ENCODE data around the gene CABP7. TPM values are rescaled to one million over a fixed set of nuclear protein-coding genes. Genes with fewer than 3 reads are reported as not detected.
A peak's percentile ranks its signal among the peaks of the same experiment; 100 is the strongest.

The CABP7 gene
- polyA plus RNA-seq, 6 donors from 2014 or later, result 0.08 to 0.11 (median 0.10) TPM; not detected in 2

GRCh38 chr22:29734838-29735237 lies 15.0 kb downstream of the CABP7 start:
- DNase-seq (no peak), ATAC-seq (ENCODE audit: low read depth in 2 of 2) (no peak)
- Mint-ChIP-seq H3K27ac (peak overlapping the region in 1 of 6 donors; percentile 67), H3K4me1 (peaks cover 8 to 15% (median 9%) of the 10 kb centered on the region in 3 donors), H3K9me3 (no peaks in the 10 kb centered on the region), H3K36me3 (peaks cover 8 to 10% of the 10 kb centered on the region in 2 donors), H3K27me3 (no peaks in the 10 kb centered on the region), H3K4me3 (no peak overlapping the region)

GRCh38 chr22:29735416-29735815 lies 15.6 kb downstream of the CABP7 start:
- no peak for ATAC-seq (ENCODE audit: low read depth in 2 of 2)
- Mint-ChIP-seq H3K4me1 (peaks cover 8 to 15% (median 9%) of the 10 kb centered on the region in 3 donors), H3K27me3 (no peaks in the 10 kb centered on the region), H3K36me3 (peaks cover 8 to 10% of the 10 kb centered on the region in 2 donors), H3K27ac (peak overlapping the region in 1 of 6 donors; percentile 56), H3K9me3 (no peaks in the 10 kb centered on the region), H3K4me3 (no peak overlapping the region)
- no peak for DNase-seq

- no peak for DNase-seq
- ATAC-seq (ENCODE audit: low read depth in 2 of 2), result no peak
Measured at GRCh38 chr22:29737251-29738117, 17.7 kb downstream of the CABP7 start.

DNA sequence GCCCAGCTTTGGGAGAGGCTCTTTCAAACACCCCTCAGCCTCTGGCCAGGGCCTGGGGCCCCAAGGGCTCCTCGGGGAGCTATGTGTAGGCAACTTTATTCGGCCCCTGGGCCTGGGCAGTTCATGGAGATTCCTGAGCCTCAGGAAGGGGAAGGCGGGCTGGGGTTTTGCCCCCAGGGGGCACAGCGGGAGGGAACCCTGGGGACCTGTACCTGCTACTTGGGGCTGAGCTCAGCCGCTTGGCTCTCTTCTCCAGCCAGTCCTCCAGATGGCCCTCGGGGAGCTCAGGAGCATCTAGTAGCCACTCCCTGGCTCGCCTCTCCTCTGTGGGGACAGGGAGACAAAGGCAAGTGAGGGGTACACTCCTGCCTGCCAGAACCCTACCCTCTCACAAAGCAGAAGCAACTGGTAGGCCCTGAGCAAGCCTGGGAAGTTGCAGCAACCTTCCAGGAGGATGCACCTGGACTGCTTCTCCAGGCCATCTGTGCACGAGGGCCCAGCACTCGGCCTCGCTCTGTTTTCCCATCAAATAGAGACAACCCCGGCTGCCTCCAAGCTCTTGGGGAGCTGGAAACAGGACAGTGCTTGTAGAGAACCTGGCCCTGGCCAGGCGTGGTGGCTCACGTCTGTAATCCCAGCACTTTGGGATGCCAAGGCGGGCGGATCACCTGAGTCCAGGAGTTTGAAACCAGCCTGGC lies 18.5 kb downstream of the CABP7 start:
- no peaks in the 10 kb centered on the region for H3K27me3 Mint-ChIP-seq
- H3K9me3 Mint-ChIP-seq, result no peaks in the 10 kb centered on the region
- H3K4me3 Mint-ChIP-seq, result no peak overlapping the region
- peaks cover 10 to 21% of the 10 kb centered on the region in 2 donors for H3K36me3 Mint-ChIP-seq
- no peak for DNase-seq
- peaks cover 8 to 15% (median 9%) of the 10 kb centered on the region in 3 donors for H3K4me1 Mint-ChIP-seq
- H3K27ac Mint-ChIP-seq, result no peak overlapping the region
- ATAC-seq (ENCODE audit: low read depth in 2 of 2), result no peak

More at GRCh38 chr22:29737251-29738117, 17.7 kb downstream of the CABP7 start:
- H3K4me3 Mint-ChIP-seq, result no peak overlapping the region
- H3K27me3 Mint-ChIP-seq, result no peaks in the 10 kb centered on the region
- no peak overlapping the region for H3K27ac Mint-ChIP-seq
- H3K4me1 Mint-ChIP-seq, result peaks cover 8 to 15% (median 9%) of the 10 kb centered on the region in 3 donors
- no peaks in the 10 kb centered on the region for H3K9me3 Mint-ChIP-seq
- H3K36me3 Mint-ChIP-seq, result peaks cover 10 to 21% of the 10 kb centered on the region in 2 donors

DNA sequence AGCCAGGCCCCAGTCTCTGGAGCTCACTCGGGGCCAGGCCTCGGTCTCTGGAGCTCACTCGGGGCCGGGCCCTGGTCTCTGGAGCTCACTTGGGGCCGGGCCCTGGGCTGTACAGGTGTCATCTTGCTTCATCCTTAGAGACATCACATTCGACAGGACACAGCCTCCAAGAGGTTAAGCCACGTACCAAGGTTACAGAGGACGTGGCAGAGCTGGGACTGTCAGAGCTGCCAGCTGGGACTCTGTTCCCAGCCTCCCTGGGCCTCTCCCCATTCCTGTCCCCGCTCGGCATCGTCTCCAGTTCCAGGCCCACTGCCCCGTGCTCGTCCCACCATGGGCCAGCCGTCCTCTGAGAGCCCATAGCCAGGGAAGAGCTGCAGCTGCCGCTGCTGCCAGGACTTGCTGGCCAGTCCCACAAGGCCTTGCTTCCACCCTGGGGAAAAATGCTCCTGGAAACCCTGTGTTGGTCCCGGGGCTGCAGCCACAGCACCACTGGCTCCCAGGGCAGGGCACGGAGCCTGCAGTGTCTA lies 19.6 kb downstream of the CABP7 start:
- DNase-seq (no peak), ATAC-seq (ENCODE audit: low read depth in 2 of 2) (no peak)
- Mint-ChIP-seq H3K27me3 (no peaks in the 10 kb centered on the region), H3K9me3 (no peaks in the 10 kb centered on the region), H3K27ac (no peak overlapping the region), H3K36me3 (peaks cover 10 to 21% of the 10 kb centered on the region in 2 donors), H3K4me3 (no peak overlapping the region), H3K4me1 (peaks cover 1 to 8% (median 2%) of the 10 kb centered on the region in 3 donors)

DNA sequence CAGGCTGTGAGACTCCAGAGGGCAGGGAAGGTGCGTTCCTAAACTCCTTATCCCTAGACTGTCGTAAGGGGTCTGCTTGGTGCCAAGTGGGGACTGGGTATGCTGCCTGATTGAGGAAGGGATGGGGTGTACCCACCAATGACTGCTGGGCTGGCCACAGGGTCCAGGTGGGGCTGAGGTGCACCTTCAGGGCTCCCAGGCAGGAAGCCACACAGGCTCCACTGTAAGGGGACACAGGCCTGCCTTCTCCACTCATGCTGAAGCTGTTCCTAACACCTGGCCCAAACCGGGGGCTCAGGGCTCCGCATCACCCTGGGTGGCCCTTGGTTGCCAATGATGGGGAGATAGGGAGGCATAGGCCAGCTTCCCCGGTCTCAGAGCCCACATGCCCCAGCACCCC lies 20.4 kb downstream of the CABP7 start:
- no peaks in the 10 kb centered on the region for H3K9me3 Mint-ChIP-seq
- no peak overlapping the region for H3K4me3 Mint-ChIP-seq
- ATAC-seq (ENCODE audit: low read depth in 2 of 2) (no peak), DNase-seq (no peak)
- H3K36me3 Mint-ChIP-seq, result peaks cover 14 to 21% of the 10 kb centered on the region in 2 donors
- no peaks in the 10 kb centered on the region for H3K27me3 Mint-ChIP-seq
- H3K27ac Mint-ChIP-seq, result no peak overlapping the region
- H3K4me1 Mint-ChIP-seq, result no peaks in the 10 kb centered on the region

DNA sequence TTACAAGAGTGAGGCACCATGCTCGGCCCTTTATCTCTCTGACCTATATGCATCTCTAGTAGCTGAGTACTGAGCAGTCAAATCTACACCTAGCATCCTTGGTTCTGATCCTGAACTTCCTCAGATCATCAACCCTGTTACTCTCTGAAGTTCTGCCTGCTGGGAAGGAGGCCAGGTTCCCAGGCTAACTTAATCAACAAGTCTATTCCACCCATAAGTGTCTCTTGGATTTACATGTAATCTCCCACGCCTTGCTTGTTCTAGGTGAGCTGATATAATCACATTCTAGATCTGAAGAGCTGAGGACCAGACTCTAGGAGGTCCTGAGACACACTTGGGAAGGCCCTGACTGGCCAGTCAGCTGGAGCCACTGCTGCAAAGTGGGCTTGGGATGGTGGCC lies 22.1 kb downstream of the CABP7 start:
- H3K27ac Mint-ChIP-seq, result no peak overlapping the region
- no peak for ATAC-seq (ENCODE audit: low read depth in 2 of 2)

DNA sequence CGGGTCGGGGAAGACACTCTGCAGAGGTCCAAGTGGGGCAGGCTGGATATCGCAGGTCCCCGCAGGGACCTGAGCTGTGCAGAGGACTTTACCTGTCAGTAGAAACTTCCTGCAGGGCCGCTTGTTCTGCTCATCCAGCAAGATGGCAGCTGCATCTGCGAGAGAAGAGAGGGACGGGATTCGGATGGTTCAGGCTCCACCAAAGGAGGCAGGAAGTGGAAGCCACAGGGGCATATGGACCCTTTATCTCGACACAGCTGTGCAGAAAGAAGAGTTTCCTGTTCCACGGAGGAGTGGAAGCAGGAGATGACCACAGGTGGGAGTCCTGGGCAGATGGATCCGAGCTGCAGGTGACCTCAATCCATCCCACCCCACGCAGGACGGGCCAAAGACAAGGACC lies 22.5 kb downstream of the CABP7 start:
- Mint-ChIP-seq H3K4me3 (no peak overlapping the region), H3K9me3 (no peaks in the 10 kb centered on the region), H3K36me3 (peaks cover 18 to 21% of the 10 kb centered on the region in 2 donors), H3K27ac (no peak overlapping the region), H3K27me3 (no peaks in the 10 kb centered on the region), H3K4me1 (no peaks in the 10 kb centered on the region)
- no peak for DNase-seq
- no peak for ATAC-seq (ENCODE audit: low read depth in 2 of 2)

More for the DNA sequence above, 22.1 kb downstream of the CABP7 start:
- Mint-ChIP-seq H3K4me1 (no peaks in the 10 kb centered on the region), H3K4me3 (no peak overlapping the region), H3K36me3 (peaks cover 21 to 22% of the 10 kb centered on the region in 2 donors), H3K9me3 (no peaks in the 10 kb centered on the region), H3K27me3 (no peaks in the 10 kb centered on the region)
- no peak for DNase-seq

GRCh38 chr22:29744902-29745301 lies 25.1 kb downstream of the CABP7 start:
- Mint-ChIP-seq H3K27ac (no peak overlapping the region), H3K36me3 (peaks cover 13 to 26% of the 10 kb centered on the region in 2 donors), H3K27me3 (no peaks in the 10 kb centered on the region), H3K9me3 (no peaks in the 10 kb centered on the region), H3K4me3 (no peak overlapping the region), H3K4me1 (peaks cover 0 to 6% (median 0%) of the 10 kb centered on the region in 3 donors)
- ATAC-seq (ENCODE audit: low read depth in 2 of 2) (no peak), DNase-seq (no peak)

DNA sequence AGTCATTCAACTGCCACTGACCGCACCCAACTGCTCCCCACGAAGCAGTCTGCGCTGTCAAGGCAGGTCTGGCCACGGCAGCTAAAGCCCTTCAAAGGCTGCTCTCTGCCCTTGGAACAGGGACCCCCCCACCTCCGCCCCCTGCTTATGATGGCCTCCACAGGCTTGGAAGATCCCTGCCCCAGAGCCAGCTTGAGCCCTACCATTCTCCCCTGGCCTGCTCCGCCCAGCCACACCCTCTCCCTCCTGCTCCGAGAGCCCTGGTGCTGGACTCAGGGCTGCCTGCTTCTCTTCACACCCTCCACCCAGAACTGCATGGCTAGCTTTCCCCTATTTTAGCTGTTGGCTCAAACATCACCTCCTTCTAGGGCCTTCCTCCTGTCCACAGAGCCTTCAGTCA lies 28.0 kb downstream of the CABP7 start:
- H3K4me1 Mint-ChIP-seq, result peaks cover 0 to 7% (median 6%) of the 10 kb centered on the region in 3 donors
- ATAC-seq (ENCODE audit: low read depth in 2 of 2) (no peak), DNase-seq (no peak)
- peaks cover 0 to 26% of the 10 kb centered on the region in 2 donors for H3K36me3 Mint-ChIP-seq
- H3K4me3 Mint-ChIP-seq, result no peak overlapping the region
- no peaks in the 10 kb centered on the region for H3K9me3 Mint-ChIP-seq
- H3K27ac Mint-ChIP-seq, result peak overlapping the region in 1 of 6 donors; percentile 86
- H3K27me3 Mint-ChIP-seq, result no peaks in the 10 kb centered on the region

DNA sequence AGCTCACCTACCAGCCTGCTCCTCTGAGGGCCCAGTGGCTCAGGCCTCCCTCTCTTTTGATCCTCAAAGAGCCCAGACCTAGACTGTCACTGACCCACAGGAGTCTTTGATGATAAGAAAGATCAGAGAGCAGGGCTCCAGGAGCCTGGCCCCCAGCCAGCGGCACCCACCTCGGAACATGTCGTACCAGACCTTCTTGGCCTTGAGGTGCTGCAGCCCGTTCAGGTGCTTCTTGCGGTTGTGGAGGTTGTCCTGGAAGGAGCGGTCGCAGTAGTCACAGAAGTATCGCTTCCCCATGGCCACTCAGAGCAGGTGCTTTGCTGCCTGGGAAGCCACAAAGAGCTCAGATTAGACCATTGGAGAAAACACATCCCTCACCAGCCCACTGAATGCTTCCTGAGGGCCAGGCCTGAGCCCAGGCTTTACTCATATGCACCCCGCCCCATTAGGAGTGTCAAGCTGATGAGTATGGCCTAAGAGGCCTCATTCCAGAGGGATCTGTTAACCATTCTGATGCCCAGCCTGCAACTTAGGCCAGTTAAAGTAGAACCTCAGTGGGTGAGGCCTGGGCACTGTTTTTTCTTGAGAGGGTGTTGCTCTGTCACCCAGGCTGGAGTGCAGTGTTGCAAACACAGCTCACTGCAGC lies 28.6 kb downstream of the CABP7 start:
- Mint-ChIP-seq H3K36me3 (peaks cover 0 to 26% of the 10 kb centered on the region in 2 donors), H3K27me3 (no peaks in the 10 kb centered on the region), H3K4me1 (peaks cover 0 to 7% (median 6%) of the 10 kb centered on the region in 3 donors), H3K27ac (no peak overlapping the region), H3K4me3 (no peak overlapping the region), H3K9me3 (no peaks in the 10 kb centered on the region)
- DNase-seq (no peak), ATAC-seq (ENCODE audit: low read depth in 2 of 2) (no peak)

DNA sequence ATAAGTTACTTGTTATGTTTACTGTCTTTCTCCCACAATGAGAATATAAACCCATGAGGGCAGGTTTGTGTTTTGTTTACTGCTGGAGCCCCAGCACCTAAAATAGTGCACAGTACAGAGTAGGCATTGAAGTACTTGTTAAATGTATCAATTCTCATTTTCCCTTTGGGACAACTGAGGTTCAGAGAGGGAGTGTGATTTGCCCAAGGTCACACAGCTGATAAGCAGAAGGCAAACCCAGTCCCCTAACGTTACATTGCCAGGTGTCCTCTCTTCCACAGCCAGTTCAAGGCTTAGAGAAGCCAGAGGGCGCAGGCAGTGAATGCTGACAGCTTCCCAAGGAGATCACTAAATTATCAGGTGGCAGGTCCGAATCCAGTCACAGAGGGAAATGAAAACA lies 30.2 kb downstream of the CABP7 start:
- peaks cover 0 to 23% of the 10 kb centered on the region in 2 donors for H3K36me3 Mint-ChIP-seq

More for the DNA sequence above, 30.2 kb downstream of the CABP7 start:
- Mint-ChIP-seq H3K27ac (peak overlapping the region in 3 of 6 donors; percentile 3 to 33 (median 6)), H3K9me3 (no peaks in the 10 kb centered on the region), H3K4me3 (no peak overlapping the region), H3K27me3 (no peaks in the 10 kb centered on the region), H3K4me1 (peaks cover 7 to 9% (median 8%) of the 10 kb centered on the region in 3 donors)
- DNase-seq (no peak), ATAC-seq (ENCODE audit: low read depth in 2 of 2) (no peak)

All from naive B cell (primary cell).